Inflammatory macrophage treated with lipopolysaccharide for 1 hour (primary cell): ENCODE measurements around the gene TANC2.

Experiments
- DNase-seq, 2 donors: peaks; one replicate each; pipeline ENCODE4 v3.0.0-alpha.2; 2020 to 2022

TANC2 gene

DNA sequence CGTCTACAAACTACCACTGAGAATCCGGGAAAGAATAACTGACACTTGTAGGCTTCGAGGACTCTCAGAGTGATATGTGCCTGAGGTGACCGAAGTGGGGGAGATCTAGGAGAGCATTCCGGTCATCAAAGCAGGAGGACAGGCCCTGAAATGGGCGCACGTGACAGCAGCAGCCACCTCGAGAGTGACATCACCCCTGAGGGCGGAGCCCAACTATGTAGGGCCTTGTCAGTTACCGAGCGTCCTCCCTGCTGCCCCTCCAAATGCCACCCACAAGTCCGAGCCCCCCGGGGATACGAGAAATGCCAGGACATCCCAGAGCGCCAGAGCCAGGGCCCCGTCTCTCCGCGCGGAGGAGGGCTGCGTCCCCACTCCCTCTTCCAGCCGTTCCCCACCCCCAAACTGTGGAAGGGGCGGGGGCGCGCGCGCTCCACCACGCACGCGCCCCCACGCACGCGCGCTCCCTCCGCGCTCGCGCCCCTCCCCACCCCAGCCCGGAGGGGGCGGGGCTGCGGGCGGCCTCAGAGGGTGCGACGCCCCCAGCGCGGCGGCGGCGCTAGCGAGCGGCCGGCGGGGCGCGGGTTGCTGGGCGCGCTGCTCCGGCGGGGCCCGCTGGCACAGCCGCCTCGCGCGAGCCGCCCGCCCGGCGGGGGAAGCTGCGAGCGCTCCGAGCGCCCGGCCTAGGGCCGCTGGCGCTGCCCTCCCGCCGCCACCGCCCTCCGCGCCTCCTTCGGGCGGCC lies at the start of gene TANC2:
TANC2 (plus strand) TSS at position 550 of the 740 bp plus-strand sequence. CDS start 43,325 bp downstream, outside the sequence.
- peak; percentile 44 to 58 for DNase-seq

DNA sequence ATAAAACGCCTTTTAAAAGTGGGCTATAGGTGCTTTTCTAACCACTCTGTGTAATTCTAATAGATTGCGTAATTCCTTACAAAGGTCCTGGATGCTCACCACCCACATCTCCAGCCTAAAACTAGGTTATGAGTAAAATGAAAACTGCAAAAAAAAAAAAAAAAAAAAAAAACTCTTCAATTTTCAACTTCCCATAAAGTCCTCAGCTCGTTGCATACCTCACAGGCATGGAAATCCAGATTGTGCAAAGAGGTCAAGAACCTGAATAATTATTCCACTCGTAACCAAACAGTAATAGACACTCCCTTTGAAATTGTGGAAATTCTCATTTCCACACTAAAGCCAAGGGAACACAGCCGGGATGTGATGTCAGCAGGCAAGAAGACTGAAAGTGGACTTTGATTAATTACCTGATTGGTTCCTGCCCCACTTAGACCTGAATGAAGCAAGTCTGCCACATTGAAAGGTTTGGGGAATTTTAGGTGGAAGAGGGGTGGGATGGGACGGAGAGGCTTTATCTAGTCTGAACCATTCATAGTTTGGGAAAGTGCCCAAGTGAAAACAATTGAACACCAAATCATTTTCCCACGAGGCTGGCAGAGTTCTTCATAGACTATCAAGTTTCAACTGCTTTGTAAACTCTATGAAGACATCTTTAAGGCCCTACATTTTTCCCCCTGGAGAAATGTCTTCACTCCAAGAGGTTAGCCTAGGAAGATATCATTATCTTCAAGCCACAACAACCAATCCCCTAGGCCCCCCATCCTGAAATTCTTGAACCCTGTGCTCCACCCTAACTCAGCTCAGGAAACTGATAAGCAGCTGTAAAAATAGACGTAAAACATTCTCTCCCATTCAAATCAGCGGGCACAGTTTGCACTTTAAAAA lies 49.1 kb upstream of the TANC2 start:
- peak; percentile 38 to 79 for DNase-seq

DNA sequence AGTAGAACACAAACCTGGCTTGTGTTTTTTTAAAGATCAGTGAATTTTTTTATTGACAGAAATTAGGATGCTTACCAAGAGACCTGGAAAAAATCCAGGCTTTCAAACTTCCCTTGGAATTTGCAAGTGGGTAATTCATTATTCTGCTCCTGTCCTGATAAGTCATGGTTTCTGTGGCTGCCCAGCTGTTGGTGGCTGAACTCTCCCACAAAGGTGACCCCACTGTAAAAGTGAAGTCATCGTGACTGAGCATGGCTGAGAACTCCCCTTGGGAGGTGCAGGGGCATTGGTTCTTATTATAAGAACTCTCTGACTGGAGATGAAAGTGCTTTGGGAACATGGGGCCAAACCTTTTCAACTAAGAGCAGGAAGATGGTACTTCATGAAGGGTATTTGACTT lies 46.6 kb upstream of the TANC2 start:
- no peak for DNase-seq

DNA sequence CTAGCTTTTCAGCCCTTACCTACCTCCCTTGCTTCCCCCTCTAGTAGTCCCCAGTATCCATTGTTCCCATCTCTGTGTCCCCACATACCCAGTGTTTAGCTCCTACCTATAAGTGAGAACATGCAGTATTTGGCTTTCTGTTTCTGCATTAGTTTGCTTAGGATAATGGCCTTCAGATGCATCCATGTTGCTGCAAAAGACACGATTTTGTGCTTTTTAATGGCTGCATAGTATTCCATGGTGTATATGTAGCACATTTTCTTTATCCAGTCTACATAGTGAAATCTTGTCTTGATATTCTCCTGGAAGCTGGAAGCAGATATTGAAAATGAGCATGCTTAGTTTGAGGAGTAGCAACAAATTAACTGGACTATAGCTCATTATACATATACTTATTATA lies 45.7 kb upstream of the TANC2 start:
- no peak for DNase-seq

DNA sequence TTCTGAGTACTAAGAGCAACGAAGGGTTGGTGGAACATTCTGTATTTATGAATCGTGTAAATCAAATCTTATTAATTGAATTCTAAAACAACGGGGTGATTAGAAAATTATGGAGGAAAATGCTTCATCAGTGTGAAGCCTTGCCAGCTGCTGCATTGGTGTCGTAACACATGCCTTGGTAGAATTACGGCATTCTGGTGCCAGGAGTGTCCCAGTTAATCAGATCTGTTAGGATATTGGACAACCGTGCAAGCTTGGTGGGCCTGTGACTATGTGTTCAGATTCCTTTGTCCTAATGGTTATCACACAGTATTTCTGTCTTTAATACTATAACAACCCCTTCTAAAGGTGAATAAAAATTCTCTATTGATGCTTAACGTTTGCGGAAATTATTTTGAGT lies 44.2 kb upstream of the TANC2 start:
- no peak for DNase-seq

DNA sequence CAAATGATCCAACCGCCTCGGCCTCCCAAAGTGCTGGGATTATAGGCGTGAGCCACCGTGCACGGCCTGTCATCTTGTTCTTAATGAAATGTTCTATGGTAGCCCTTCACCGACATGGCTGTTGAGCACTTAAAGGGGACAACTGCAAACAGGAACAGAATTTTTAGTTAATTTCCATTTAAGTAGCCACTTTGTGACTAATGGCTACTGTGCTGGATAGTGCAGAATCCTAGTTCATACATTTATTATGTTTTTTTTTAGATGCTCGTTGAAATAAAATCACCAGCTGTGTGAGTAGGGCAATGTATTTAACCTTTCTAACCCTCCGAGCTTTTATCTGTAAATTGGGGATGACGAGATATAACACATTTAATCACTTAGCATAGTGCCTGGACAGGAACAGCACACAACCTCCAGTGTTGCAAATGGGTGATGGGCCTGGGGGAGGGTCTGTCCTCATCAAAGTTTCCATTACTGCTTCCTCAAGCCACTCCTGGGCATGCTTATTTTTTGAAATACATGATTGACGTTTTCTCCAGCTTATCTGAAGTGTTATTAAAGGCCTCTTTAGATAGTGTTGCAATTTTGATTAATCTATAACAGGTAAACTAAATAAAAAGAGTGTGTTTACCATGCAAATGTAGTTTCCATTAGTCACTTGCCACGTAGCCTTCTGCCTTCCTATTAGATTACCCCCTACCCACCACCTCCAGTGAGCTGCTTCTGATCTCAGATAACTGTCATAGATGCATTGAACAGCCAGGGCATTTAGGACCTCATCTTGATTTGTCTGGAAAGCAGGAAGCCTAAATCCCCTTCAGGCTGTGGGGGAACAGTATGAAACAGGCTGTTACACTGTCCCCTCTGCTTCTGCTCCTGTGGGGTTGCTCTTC lies 42.5 kb upstream of the TANC2 start:
- DNase-seq = no peak

DNA sequence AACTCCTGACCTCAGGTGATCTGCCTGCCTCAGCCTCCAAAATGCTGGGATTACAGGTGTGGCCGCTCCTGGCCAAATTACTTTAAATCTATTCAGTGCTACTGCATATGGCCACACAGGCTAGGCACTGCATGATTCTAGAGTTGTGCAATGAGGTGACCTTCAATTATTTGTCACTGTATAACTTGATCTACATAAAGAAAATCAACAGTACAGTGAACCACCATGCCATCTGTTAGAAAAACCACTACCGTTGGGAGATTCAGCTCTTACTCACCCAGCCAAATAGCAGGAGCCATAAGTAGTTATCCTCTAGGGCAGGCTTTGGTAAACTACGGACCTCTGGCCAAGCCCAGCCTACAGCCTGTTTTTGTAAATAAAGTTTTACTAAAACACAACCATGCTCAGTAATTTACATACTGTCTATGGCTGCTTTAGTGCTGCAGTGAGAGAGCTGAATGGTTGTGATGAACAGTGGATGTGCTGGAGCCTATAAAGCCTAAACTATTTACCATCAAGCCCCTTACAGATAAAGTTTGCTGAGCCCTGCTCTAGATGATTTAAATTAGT lies 40.7 kb upstream of the TANC2 start:
- DNase-seq = no peak

DNA sequence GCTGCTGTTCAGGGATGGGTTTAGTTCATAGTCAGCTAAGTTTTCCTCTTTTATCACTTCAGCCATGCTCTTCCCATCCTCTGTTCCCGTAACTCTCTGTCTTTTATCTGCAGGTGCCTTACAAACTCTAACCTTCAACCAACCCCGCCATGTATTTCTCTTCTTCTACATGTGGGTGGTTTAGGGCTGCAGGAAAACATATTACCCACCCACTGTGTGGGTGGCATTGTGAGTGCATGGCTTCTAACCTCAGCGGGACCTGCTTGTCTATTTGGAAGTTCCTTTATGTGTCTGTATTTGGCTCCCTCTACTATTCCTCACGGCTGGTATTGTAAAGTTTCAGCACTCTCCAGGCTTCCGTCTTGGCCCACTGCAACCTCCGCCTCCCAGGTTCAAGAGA lies 39.0 kb upstream of the TANC2 start:
- no peak for DNase-seq

DNA sequence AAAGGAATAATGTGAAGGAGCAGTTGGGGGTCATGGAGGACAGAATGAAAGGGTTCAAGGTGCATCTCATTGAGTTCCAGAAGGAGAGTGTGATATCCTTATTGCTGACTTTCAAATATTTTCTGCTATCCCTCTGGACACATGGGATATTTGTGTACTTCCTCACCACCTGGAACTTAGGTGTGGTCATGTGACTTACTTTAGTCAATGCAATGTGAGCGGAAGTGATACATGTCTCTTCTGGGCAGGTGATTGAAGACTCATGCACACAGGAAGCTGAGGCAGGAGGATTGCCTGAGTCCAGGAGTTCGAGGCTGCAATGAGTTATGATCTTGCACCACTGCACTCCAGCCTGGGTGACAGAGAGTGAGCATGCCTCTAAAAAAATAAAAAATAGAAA lies 36.7 kb upstream of the TANC2 start:
- DNase-seq = no peak

DNA sequence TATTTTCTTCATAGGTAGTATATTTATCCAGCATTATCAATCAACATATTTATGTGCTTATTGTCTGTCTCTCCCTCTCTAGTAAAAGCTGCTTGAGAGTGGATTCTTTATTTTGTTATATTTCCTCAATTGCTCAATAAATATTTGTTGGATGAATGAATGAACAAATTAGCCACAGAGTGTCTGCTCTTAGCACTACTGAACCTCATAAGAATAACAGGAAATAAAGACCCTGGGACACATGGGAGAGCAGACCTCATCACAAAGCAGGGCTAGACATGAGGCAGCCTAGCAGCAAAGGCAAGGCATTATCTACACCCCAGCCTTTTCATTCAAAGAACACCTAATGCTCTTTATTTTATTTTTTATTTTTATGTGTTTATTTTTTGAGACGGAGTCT lies 34.9 kb upstream of the TANC2 start:
- no peak for DNase-seq

DNA sequence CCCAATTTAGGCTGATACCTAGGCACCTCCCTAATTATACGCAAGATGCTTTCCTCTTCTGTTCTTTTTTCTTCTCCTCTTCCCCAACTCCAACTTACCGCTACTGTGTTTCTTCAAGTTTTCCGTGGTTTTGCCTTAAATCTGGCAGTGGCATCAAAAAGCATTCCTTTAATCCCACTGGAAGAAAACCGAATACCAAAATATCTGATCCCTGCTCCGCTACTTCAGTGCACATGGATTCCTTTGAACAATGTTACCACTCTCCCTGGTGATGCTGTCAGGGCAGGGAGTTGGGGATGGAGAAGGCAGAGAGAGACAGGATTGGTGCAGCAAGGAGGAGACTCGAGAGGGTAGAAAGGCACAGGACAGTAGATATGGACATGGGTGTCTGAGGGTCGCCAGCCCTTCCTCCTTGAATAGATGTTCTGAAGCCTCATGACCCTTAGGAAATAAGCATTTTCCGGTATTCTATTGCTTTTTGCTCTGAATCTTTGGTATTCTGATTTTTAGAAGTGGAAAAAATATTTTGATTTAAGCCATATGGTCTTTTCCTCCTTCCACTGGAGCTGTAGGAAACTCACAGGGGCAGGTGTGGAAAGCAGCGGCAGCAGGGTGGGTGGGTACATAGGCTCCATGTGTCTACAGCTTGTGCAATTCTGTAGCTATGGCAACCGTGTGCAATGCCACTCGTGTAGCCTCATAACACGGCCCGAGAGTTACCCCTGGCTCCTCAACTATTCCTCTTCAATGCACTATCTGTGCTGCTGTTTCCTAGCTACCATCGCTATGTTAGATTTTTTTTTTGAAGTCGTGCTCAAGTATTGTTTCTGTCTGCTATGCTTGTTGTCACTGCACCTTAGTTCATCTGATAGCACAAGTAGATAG lies 32.3 kb upstream of the TANC2 start:
- DNase-seq = no peak

DNA sequence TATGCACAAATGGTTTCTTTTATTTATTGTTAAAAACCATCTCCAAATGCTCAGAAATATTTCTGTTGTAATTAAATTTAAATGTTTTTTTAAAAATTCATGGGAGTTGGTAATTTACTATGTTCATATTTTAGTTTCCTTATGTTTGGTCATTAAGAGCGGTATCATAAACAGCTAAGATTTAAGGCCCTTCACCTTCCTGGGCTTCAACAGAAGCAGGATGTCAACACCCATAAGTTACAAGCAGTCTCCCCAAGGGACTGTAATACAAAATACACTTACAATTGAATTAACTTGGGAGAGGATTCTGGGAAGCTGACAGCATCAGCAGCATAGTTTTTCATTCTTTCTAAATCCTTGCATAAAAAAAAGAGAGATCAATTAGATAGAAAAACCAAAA lies 30.9 kb upstream of the TANC2 start:
- DNase-seq = no peak

DNA sequence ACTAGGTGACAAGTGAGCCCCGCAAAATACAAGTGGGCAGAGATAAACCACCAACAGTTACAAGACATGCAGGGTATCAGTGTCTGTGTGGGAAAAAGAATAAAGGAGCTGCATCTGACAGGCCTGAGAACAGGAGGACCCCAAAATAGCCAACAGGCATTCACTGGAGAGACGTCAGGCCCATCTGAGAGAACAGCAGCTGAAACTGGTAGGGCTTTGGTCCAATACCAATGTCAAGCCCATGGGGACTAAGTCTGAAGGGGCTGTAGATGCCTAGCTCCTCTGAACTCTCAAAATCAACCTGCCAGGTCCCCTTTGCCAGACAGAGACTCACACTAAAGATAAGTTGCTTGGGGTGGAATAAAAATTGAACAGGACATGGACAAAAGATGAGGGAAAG lies 30.5 kb upstream of the TANC2 start:
- no peak for DNase-seq

DNA sequence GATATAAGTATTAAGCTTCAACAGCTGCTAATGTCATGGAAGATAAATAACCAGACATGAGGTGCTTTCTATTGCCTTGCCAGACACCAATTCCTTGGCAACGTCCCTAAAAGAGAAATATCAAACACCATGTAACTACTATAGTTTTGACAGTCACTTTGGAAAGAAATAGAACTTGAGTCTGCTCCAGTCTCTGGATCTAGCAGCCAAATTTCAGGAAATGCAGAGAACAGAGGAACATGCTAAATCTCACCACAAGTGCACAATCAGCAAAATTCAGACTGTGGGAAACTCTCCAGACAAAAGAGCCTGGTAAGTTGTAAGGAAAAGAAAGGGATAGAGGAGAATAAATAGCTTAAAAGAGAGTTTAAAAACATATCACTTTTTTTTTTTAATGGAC lies 28.4 kb upstream of the TANC2 start:
- no peak for DNase-seq

DNA sequence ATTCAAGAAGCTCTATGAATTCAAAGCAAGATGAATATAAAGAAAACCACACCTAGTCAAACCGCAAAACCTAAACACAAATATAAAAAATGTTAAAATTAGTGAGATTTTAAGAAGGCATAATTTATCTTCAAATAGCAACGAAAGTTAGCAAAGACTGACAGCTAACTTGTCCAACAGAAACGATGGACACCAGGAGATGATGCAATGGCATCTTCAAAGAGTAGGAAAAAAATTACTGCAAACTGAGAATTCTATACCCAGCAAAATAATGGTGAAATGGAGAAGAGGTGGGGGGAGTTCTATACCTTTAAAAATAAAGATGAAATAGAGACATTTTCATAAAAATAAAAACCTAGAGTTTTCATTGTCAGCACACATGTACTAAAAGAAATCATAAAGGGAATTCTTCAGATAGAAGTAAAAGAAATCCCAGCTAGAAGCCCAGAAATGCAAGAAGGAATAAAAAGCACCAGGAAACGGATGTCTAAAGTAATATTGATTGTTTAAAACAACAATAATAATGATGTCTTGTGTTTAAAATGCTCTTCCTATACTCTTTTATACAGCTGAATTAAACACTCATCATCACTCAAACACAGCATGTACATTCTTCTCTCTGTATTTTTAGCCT lies 24.6 kb upstream of the TANC2 start:
- no peak for DNase-seq

DNA sequence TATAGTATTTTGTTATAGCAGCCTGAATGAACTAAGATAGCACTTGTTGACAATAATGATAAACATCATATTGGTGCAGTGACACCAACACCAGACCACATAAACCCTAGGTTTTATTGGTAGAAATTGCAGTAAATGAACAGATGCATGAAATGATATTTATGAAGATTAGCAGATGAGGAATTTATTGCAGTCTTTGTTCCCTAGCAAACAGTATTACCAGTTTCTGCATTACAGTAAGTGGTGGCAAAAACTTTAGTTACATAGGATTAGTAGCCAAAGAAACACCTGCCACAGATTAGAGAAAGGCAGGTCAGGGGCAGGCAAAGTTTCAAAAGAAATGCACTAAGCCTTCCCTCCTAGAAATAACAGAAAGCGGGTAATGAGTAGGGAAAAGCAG lies 17.7 kb upstream of the TANC2 start:
- DNase-seq = no peak

DNA sequence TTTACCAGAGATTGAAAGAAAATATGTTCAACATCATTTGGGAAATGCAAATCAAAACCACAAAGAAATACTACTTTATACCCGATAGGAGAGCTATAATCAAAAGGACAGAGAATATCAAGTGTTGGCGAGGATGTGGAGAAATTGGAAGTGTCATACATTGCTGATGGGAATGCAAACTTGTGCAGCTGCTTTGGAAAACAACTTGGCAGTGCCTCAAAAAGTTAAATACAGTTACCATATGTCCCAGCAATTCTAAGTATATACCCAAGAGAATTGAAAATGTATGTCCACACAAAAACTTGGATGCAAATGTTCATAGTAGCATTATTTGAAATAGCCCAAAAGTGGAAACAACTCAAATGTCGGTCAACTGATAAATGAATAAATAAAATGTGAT lies 17.0 kb upstream of the TANC2 start:
- DNase-seq = no peak

DNA sequence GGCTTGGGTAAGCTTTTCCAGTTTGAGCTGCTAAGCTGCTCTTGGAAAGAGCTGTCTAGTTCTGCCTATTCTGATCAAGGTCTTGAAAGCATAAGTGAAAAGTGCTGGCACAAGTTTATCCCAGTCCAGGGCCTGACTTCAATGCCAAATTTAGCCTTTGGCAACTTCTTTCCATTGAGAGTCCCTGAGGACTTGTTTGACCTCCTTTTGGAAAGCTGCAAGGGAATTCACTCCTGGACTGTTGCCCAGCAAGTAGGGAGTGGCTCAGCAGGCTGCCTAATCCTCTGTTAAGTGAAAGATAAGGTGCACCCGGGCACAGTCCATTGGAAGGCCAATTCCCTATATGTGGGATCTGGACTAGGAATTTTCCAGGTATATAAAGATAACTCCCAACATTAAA lies 16.0 kb upstream of the TANC2 start:
- DNase-seq = no peak

DNA sequence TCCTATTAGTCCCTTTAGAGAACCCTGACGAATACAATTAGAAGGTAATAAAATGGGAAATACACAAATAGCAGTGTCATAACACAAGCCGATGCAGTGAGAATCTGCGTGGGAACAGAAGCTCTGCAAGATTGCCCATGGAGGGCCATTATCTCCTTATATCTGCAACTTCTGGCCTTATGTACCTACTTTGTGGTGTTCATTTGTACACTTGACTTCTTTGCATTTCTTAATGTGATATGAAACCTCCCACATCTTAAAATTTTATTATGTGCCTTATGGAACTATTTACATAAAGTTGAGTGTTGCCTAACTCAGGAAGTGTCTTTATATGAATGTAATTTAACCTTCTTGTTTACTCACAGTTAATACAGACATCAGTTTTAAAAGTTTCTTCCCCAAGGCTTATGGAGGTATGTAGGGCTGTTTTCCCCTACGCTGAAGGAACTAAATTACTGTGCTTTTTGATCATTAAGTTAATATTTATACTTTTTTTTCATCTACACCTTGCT lies 10.1 kb upstream of the TANC2 start:
- no peak for DNase-seq

DNA sequence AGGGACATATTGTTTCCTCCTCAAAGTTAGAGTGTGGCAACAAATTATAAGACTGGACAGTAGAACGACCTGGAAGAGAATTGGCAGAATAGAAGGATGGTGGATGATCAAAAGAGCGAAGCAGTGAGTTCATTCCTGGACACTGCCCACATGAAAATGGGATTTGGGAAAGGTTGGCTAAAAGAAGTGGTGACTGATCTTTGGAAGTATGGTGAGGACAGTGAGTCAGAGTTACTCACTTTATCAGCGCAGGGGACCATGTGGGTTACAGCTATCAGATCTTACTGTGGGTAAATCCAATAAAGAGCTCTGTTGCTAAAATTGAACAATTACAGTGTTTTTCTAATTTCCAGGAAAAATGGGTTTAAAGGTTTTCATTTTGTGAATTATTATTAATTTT lies 2.7 kb upstream of the TANC2 start:
- no peak for DNase-seq

DNA sequence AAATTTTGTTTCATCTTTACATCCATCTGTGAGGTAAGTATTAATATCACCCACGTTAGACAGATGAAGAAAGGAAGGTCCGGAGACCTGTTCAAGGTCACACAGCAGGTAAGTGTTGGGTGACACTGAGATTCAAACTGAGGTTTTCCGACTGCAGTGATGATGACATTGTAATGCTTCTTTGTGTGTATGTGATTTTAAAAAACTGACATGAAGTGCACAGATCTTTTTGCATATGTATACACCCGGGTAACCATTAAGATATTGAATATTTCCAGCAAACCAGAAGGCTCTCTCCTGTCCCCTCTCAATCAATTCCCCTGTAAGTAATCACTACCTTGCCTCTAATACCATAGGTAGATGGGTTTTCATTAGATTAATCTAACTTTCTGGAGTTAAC lies 1.5 kb upstream of the TANC2 start:
- DNase-seq = no peak
